Fibroblast of skin of abdomen (primary cell): ENCODE measurements around the gene CFLAR.

Experiments
- DNase-seq: peaks from one replicate; pipeline ENCODE4 v3.0.0-alpha.2; 2013

The CFLAR gene

GRCh38 chr2:201219328-201220096, 103.5 kb downstream of the CFLAR start:
- no peak for DNase-seq

DNA sequence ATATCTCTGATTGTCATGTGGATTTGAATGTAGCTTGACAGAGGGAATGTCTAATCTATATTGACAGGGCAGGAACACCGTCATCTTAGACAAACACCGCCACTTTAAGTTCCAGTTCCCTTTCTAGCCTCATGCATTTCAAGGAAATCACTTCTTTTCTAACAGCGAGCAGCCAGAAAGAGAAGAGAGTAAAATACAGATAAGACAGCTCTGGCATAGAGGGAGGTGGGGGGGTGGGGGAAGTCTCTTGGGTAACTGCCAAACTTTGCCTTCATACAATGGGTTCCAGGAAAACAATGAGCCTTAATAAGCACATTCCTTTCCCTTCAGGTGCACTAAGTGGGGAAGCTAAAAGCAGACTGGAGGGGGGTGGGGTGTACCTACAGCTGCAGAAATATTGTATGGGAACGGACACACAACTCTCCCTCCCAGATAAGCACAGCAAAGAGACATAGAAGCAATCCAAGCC, 104.2 kb downstream of the CFLAR start:
- DNase-seq, result no peak

- DNase-seq, result no peak
Measured at GRCh38 chr2:201223089-201224073, 107.4 kb downstream of the CFLAR start.
